ENCODE data around the gene GALM.
"Not testable (repeated sequence)": the region's sequence is repeated elsewhere in the genome, so short reads cannot be mapped to it uniquely, and the experiment has no call there.

Gene GALM

GRCh38 chr2:38682008-38682575 lies 16.2 kb downstream of the GALM start:
- no peak for TF ChIP-seq POLR2A (IDR thresholded peaks at IDR 0.05; ENCODE audit: low read length)
- TF ChIP-seq GATA1 (IDR thresholded peaks at IDR 0.05; ENCODE audit: low read depth, low read length), result no peak
- DNase-seq, result no peak

- DNase-seq, result not testable (repeated sequence)
Measured at GRCh38 chr2:38682620-38683019, 16.7 kb downstream of the GALM start.

GRCh38 chr2:38683766-38684165 lies 17.9 kb downstream of the GALM start:
- TF ChIP-seq GATA1 (IDR thresholded peaks at IDR 0.05; ENCODE audit: low read depth, low read length) (no peak), POLR2A (IDR thresholded peaks at IDR 0.05; ENCODE audit: low read length) (no peak)
- no peak for DNase-seq

GRCh38 chr2:38685116-38685735 lies 19.3 kb downstream of the GALM start:
- TF ChIP-seq GATA1 (IDR thresholded peaks at IDR 0.05; ENCODE audit: low read depth, low read length) (no peak), POLR2A (IDR thresholded peaks at IDR 0.05; ENCODE audit: low read length) (no peak)

GRCh38 chr2:38690499-38691420 lies 24.8 kb downstream of the GALM start:
- TF ChIP-seq GATA1 (IDR thresholded peaks at IDR 0.05; ENCODE audit: low read depth, low read length), result no peak
- TF ChIP-seq POLR2A (IDR thresholded peaks at IDR 0.05; ENCODE audit: low read length), result no peak

More at GRCh38 chr2:38685116-38685735, 19.3 kb downstream of the GALM start:
- no peak for DNase-seq

GRCh38 chr2:38691994-38692393 lies 26.1 kb downstream of the GALM start:
- no peak for TF ChIP-seq GATA1 (IDR thresholded peaks at IDR 0.05; ENCODE audit: low read depth, low read length)
- TF ChIP-seq POLR2A (IDR thresholded peaks at IDR 0.05; ENCODE audit: low read length), result no peak

More at GRCh38 chr2:38690499-38691420, 24.8 kb downstream of the GALM start:
- peak; percentile 51 to 52 for DNase-seq

GRCh38 chr2:38692636-38693318 lies 26.9 kb downstream of the GALM start:
- TF ChIP-seq POLR2A (IDR thresholded peaks at IDR 0.05; ENCODE audit: low read length) (no peak), GATA1 (IDR thresholded peaks at IDR 0.05; ENCODE audit: low read depth, low read length) (no peak)
- no peak for DNase-seq

More at GRCh38 chr2:38691994-38692393, 26.1 kb downstream of the GALM start:
- DNase-seq, result no peak

GRCh38 chr2:38697116-38697840 lies 31.4 kb downstream of the GALM start:
- TF ChIP-seq GATA1 (IDR thresholded peaks at IDR 0.05; ENCODE audit: low read depth, low read length) (no peak), POLR2A (IDR thresholded peaks at IDR 0.05; ENCODE audit: low read length) (no peak)

GRCh38 chr2:38698467-38699003 lies 32.6 kb downstream of the GALM start:
- TF ChIP-seq POLR2A (IDR thresholded peaks at IDR 0.05; ENCODE audit: low read length) (no peak), GATA1 (IDR thresholded peaks at IDR 0.05; ENCODE audit: low read depth, low read length) (no peak)
- no peak for DNase-seq

More at GRCh38 chr2:38697116-38697840, 31.4 kb downstream of the GALM start:
- DNase-seq, result peak in 1 of 2 experiments; percentile 6

- no peak for TF ChIP-seq POLR2A (IDR thresholded peaks at IDR 0.05; ENCODE audit: low read length)
- no peak for TF ChIP-seq GATA1 (IDR thresholded peaks at IDR 0.05; ENCODE audit: low read depth, low read length)
- no peak for DNase-seq
Measured at GRCh38 chr2:38700113-38700785, 34.3 kb downstream of the GALM start.

GRCh38 chr2:38700881-38701458 lies 35.1 kb downstream of the GALM start:
- DNase-seq, result no peak
- TF ChIP-seq GATA1 (IDR thresholded peaks at IDR 0.05; ENCODE audit: low read depth, low read length), result no peak
- TF ChIP-seq POLR2A (IDR thresholded peaks at IDR 0.05; ENCODE audit: low read length), result no peak

- no peak for DNase-seq
- TF ChIP-seq POLR2A (IDR thresholded peaks at IDR 0.05; ENCODE audit: low read length), result no peak
- no peak for TF ChIP-seq GATA1 (IDR thresholded peaks at IDR 0.05; ENCODE audit: low read depth, low read length)
Measured at GRCh38 chr2:38701542-38701941, 35.6 kb downstream of the GALM start.
